OCI-LY7 (cell line): ENCODE data around the gene PSAP. TPM values are rescaled to one million over a fixed set of nuclear protein-coding genes. Genes with fewer than 3 reads are reported as not detected.

Source experiments
- BruUV-seq: library from RNA; stranded (reverse); fragments of 400-500 nt; replicated peaks from 2 replicates; lab custom pipeline; 2021; lab: Mats Ljungman, UMichigan
- CTCF ChIA-PET: fragments of 300-600 bp; sonication (Branson Sonifier 250); formaldehyde crosslinking; loops from one replicate; lab custom pipeline; 2022; ENCODE audit warnings: antibody characterized with exemption; ENCODE audit not compliant: unreplicated experiment; lab: Charles Lee
- POLR2A ChIA-PET: fragments of 300-600 bp; sonication (Branson Sonifier 250); formaldehyde crosslinking; loops from one replicate; lab custom pipeline; 2022; ENCODE audit warnings: antibody characterized with exemption; lab: Charles Lee
- DNase-seq: peaks from one replicate; pipeline ENCODE4 v3.0.0-alpha.2; 2015; ENCODE audit warnings: low spot score
- H2AFZ ChIP-seq: fragments of 200-600 bp; sonication (generic), shearing (Covaris generic); 2 replicates; pipeline ENCODE4 v1.6.1; 2014; ENCODE audit warnings: mild to moderate bottlenecking, antibody characterized with exemption, low read length, moderate library complexity
- H3K27ac ChIP-seq: fragments of 200-600 bp; sonication (generic); 2 replicates; pipeline ENCODE4 v1.5.1; 2014; ENCODE audit warnings: mixed run types, low read depth, mild to moderate bottlenecking, moderate library complexity, low read length, inconsistent platforms; ENCODE audit not compliant: poor library complexity, severe bottlenecking
- H3K36me3 ChIP-seq: fragments of 200-600 bp; sonication (generic); 2 replicates; pipeline ENCODE4 v1.6.1; 2014; ENCODE audit warnings: mild to moderate bottlenecking, antibody characterized with exemption, low read length, moderate library complexity, mixed read lengths; ENCODE audit not compliant: insufficient read depth
- H3K4me1 ChIP-seq: fragments of 200-600 bp; sonication (generic); 2 replicates; pipeline ENCODE4 v1.5.1; 2014; ENCODE audit warnings: mild to moderate bottlenecking, low read length; ENCODE audit not compliant: insufficient read depth, poor library complexity, severe bottlenecking
- H3K4me2 ChIP-seq: fragments of 200-600 bp; sonication (generic); 2 replicates; pipeline ENCODE4 v1.6.1; 2014; ENCODE audit warnings: mild to moderate bottlenecking, low read length
- H3K4me3 ChIP-seq: fragments of 200-600 bp; sonication (generic); 2 replicates; pipeline ENCODE4 v1.5.1; 2014; ENCODE audit warnings: mild to moderate bottlenecking, low read depth, low read length; ENCODE audit not compliant: poor library complexity, severe bottlenecking
- H3K79me2 ChIP-seq: fragments of 200-600 bp; sonication (generic); 2 replicates; pipeline ENCODE4 v1.6.1; 2016; ENCODE audit warnings: low read depth, mild to moderate bottlenecking, low read length, moderate library complexity, mixed read lengths; ENCODE audit not compliant: insufficient read depth
- H3K9me2 ChIP-seq: fragments of 200-600 bp; sonication (generic); 2 replicates; pipeline ENCODE4 v1.6.1; 2016; ENCODE audit warnings: mild to moderate bottlenecking, low read length, mixed read lengths; ENCODE audit not compliant: insufficient read depth
- H3K9me3 ChIP-seq: fragments of 200-600 bp; sonication (generic); 2 replicates; pipeline ENCODE4 v1.6.1; 2014; ENCODE audit warnings: mild to moderate bottlenecking, mixed run types, low read length, mixed read lengths
- H4K20me1 ChIP-seq: fragments of 200-600 bp; sonication (generic); 2 replicates; pipeline ENCODE4 v1.6.1; 2014; ENCODE audit warnings: mild to moderate bottlenecking, antibody characterized with exemption, low read length, moderate library complexity, mixed read lengths; ENCODE audit not compliant: insufficient read depth
- CTCF ChIP-seq: fragments of 200-600 bp; sonication (generic); conservative IDR thresholded peaks from 2 replicates; pipeline ENCODE4 v1.5.1; 2014; ENCODE audit warnings: mild to moderate bottlenecking, antibody characterized with exemption, low read length, moderate library complexity, mixed read lengths
- EZH2phosphoT487 ChIP-seq: fragments of 200-600 bp; sonication (generic); IDR thresholded peaks from 2 replicates; pipeline ENCODE4 v1.6.1; 2018; ENCODE audit warnings: low read depth, borderline replicate concordance, mild to moderate bottlenecking, mixed run types, antibody characterized with exemption, low read length, moderate library complexity, mixed read lengths
- intact Hi-C: fragments of 100-400 bp; cut with micrococcal nuclease; formaldehyde crosslinking; loops from one replicate; pipeline ENCODE4 v1.10.0; 2022; ENCODE audit not compliant: unreplicated experiment
- total RNA-seq, 2 experiments: library from RNA; depleted of rRNA in 1 of 2; stranded (reverse); fragments of >200 nt in 1 of 2; shearing (Covaris generic) in 1 of 2; gene quantifications; 2 replicates each; pipeline ENCODE4 v1.2.3, GENCODE V29; 2014 to 2022

PSAP gene
- total RNA-seq, 2 experiments from 2014 or later = 163 to 200 TPM

GRCh38 chr10:71774916-71775702, 75.9 kb downstream of the PSAP start:
- Histone ChIP-seq H2AFZ (peak overlapping the region; percentile 66; the same call in 1 of the 2 replicates), H3K4me2 (peak overlapping the region; percentile 94), H3K4me3 (peak overlapping the region; percentile 70), H4K20me1 (no peaks in the 10 kb centered on the region), H3K79me2 (no peaks in the 10 kb centered on the region), H3K27ac (peak overlapping the region; percentile 79), H3K4me1 (peaks cover 53% of the 10 kb centered on the region), H3K36me3 (no peaks in the 10 kb centered on the region), H3K9me2 (no peaks in the 10 kb centered on the region), H3K9me3 (no peaks in the 10 kb centered on the region)
- intact Hi-C loops = loop anchor here (1.0 to 5.0 kb wide), 2 partner anchors 63 to 113 kb away; no protein-coding TSS in a partner anchor
- CTCF ChIA-PET = interaction anchor here (0.6 kb wide), 1 partner anchor 49 kb away, joined by 3 read pairs; no protein-coding TSS in a partner anchor
- BruUV-seq = no TSS peak
- DNase-seq = peak; percentile 53
- POLR2A ChIA-PET = interaction anchor here (0.6 to 2.0 kb wide), 9 partner anchors 11 to 498 kb away, joined by 3 to 8 read pairs (median 3); no protein-coding TSS in a partner anchor
- no peak for TF ChIP-seq CTCF
- no peak for TF ChIP-seq EZH2phosphoT487

GRCh38 chr10:71773221-71773971, 77.7 kb downstream of the PSAP start, which contains the start of gene VSIR:
TSS of gene VSIR (minus strand) at chr10:71773520. CDS start at chr10:71773439, 81 bp downstream.
- ChIA-PET POLR2A (interaction anchor here (0.6 to 2.0 kb wide), 8 partner anchors 19 to 97 kb away, joined by 3 to 8 read pairs (median 4); no protein-coding TSS in a partner anchor), CTCF (interaction anchor here (0.7 to 1.6 kb wide), 4 partner anchors 25 to 128 kb away, joined by 3 to 6 read pairs (median 4); no protein-coding TSS in a partner anchor)
- BruUV-seq = no TSS peak
- H2AFZ ChIP-seq = peak within 1 kb of the TSS; percentile 66; the same call in 1 of the 2 replicates
- H3K4me2 ChIP-seq = peak within 1 kb of the TSS; percentile 94
- DNase-seq = peak; percentile 89
- TF ChIP-seq CTCF (peak; percentile 87), EZH2phosphoT487 (no peak)
- no peaks in the 10 kb centered on the region for H4K20me1 ChIP-seq
- intact Hi-C loops = loop anchor here (1.0 to 5.0 kb wide), 4 partner anchors 26 to 61 kb away; no protein-coding TSS in a partner anchor
- H3K4me3 ChIP-seq = peak within 1 kb of the TSS; percentile 70
- no peaks in the 10 kb centered on the region for H3K36me3 ChIP-seq
- no peaks in the 10 kb centered on the region for H3K9me3 ChIP-seq
- H3K4me1 ChIP-seq = peaks cover 68% of the 10 kb centered on the region
- no peaks in the 10 kb centered on the region for H3K9me2 ChIP-seq
- H3K27ac ChIP-seq = peak within 1 kb of the TSS; percentile 79
- no peaks in the 10 kb centered on the region for H3K79me2 ChIP-seq
